HG02763 (cell line): ENCODE measurements around the gene COX6A1.

Experiments
- ATAC-seq: cut with Tn5 transposase; IDR thresholded peaks from one replicate; pipeline ENCODE4 v1.9.1; 2021; ENCODE audit warnings: mild to moderate bottlenecking, moderate library complexity; ENCODE audit not compliant: unreplicated experiment

COX6A1 gene

DNA sequence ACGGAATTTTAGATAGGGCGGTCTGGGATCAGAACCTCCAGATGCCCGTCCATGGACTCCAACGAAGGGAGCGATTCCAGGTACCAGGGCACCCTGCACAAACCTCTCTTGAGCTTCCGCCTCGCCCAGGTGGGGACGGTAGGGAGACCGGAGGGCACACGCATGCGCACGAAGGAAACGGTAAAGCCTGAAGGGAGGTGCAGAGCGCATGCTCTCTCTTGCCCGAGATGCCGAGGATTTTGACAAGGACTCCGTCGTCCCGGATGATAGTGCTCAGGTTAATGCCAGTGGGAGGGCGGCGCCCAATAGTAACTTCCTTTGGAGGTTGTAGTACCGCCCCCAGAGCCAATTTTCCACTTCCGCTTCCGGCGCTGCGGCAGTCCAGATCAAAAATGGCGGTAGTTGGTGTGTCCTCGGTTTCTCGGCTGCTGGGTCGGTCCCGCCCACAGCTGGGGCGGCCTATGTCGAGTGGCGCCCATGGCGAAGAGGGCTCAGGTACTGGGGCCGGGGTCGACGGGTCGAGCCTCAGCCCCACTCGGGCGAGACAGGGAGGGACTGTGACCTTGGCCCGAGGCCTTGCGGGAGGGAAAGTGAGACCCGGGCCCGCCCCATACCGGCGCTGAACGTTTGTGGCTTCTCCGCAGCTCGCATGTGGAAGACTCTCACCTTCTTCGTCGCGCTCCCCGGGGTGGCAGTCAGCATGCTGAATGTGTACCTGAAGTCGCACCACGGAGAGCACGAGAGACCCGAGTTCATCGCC, at the start of gene COX6A1:
Gene COX6A1 (plus strand): TSS at position 379 of the 760 bp plus-strand sequence. CDS start 14 bp downstream, at position 393.
- ATAC-seq, result peak; percentile 97

GRCh38 chr12:120388691-120389481, 49.0 kb upstream of the COX6A1 start:
- no peak for ATAC-seq

GRCh38 chr12:120390540-120391120, 47.3 kb upstream of the COX6A1 start:
- no peak for ATAC-seq

DNA sequence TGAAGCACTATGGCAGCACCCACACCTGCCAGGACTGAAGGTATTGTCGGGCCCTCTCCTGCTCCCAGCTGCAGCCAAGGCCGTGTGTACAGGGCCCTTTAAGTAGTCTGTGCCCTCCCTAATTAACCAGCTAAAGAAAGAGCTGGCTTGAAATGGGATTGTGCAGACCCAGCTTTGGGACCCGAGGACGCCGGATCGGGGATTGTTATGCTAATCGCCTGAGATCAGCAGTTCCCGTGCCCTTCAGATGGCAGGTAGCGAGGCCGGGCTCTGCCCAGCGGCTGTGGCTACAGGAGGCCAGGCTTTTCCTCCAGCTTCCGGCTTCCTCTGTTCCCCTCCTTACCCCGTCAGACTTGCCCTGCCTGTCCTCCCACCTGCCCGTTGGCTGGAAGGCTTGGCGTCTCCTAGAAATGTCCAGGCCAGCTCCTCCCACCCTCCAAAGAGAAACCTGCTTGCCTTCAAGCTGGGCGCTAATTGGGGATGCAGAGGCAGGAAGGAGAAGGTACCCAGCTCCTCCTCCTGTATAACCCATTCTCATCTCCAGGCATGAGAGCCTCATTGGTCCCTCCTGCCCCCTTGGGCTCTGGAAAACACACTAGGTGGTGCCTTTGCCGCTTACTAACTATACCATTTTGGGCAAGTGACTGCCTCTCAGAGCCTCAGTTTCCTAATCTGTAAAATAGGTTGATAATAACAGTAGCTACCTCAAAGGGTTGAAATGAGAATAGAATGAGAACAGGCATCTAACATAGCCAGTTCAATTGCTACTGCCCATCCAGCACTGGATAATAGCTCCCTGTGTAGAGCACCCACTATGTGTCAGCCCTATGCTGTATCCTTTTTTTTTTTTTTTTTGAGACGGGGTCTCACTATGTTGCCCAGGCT, 43.2 kb upstream of the COX6A1 start:
- no peak for ATAC-seq

DNA sequence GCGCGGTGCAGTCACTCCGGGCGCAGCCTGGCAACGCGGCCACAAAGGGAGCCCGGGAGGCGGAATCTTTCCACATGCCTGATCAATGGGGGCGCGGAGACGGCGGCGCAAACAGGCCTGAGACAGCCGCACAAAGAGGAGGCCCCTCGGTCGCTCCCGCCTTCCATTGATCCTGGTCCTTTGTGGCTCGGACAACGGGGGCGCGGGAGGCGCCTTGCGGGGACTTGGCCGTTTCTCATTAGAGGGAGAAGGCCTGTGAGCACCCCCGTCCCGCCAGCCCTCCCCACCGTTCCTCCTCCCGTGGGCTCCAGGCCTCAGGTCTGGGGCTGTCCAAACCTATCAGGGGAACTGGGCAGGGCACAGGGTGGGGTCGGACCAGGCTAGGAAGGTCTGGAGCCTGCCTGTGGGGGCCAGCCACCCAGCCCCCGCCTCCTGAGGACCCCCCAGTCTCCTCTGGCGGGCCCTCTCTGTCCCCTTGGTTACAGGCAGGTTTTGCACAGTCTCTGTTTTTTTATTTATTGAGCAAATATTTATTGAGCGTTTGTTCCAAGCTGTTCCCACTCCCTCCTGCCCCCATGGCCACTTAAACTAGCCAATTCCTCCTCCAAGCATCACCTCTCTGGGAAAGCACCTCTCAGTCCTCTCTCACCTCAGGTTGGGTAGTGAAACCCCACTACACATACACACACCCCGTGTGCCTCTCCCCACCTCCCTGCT, 39.9 kb upstream of the COX6A1 start:
- ATAC-seq, result no peak

DNA sequence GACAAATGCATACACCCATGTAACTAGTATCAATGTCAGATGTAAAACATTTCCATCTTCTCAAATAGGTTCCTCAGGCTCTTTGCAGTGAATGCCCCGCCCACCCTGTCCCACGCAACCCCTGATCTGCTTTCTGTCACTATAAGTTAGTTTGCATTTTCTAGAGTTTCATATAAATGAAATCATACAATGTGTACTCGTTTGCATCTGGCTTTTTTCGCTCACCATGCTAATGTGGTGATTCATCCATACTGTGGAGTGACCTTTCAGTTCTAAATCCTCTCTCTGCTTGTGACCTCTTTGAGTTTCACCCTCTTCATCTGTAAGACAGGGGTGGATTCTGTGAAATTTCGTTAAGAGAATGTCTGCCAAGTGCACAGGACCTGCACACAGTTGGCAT, 38.4 kb upstream of the COX6A1 start:
- no peak for ATAC-seq

DNA sequence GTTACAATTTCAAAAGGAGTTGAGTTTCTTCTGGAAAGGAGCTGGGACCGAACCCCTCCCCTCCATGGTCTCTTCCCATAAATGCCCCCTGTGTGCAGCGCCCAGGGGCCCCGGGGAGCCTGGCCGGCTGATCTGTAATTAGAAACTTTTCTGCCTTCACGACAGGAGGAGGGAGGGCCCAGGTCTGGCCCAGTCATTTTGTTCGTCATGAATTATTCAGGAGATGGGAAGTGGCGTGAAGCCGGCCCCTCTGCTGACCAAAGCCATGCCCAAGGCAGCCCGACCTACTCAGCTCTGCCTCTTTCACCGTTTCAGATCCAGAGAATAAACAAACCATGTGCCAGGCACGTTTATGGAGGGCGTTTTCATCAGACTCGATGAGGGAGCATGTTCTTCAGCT, 35.7 kb upstream of the COX6A1 start:
- ATAC-seq, result no peak

GRCh38 chr12:120403869-120404268, 34.0 kb upstream of the COX6A1 start:
- no peak for ATAC-seq

GRCh38 chr12:120404271-120404670, 33.6 kb upstream of the COX6A1 start:
- no peak for ATAC-seq

DNA sequence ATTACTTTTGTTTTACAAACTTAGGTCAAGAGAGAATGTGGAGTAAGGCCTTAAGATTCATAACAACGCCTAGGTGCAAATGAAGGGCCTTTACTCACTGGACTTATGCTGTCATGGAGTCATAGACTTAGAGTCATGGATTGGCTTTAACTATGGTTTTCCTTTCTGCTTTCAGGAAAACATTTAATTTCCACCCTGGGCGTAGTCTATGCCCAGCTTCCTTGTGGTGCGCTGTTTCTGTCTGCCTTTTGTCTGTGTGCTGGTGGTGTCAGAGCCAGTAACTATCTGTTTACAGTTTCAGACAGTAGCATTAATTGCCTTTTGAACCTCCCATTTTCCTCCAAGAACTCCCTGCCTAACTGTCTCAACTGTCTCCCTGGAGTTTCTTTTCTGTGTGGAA, 31.8 kb upstream of the COX6A1 start:
- ATAC-seq, result no peak

- no peak for ATAC-seq
Observed at GRCh38 chr12:120406553-120406952, 31.4 kb upstream of the COX6A1 start.

- no peak for ATAC-seq
Observed at GRCh38 chr12:120408771-120409170, 29.1 kb upstream of the COX6A1 start.

- no peak for ATAC-seq
Observed at GRCh38 chr12:120412421-120412820, 25.5 kb upstream of the COX6A1 start.

DNA sequence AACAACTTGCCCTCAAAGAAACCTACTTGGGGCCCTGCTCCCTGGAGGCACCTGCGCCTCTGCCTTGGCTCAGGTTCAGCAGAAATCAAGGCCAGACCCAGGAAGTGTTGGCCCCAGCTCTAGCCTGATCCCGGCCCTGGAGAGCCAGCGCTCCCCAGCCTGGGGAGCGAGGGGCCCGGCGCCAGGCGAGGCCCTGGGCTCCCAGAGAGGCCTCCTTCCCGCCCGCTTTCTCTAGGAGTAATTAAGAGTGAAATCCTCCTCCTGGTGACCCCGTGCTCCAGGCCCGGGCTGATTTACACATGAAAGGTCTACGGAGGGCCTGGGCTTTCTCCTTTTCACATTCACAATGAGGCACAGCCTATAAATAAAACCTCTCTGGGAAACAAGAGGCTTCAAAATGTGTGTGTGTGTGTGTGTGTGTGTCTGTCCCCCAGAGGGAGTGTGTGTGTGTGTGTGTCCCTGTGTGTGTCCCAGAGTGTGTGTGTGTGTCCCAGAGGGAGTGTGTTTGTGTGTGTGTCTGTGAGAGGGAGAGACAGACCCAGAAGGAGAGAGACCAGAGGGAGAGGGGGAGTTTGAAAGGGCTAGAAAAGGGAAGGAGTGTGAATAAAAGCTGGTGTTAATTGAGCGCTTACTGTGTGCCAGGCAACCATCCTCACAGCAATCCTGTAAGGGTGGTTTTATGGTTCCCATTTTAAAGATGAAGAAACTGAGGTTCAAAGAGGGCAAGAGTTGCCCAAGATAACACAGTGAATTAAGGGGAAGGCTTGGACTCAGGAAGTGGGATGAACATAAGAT, 23.8 kb upstream of the COX6A1 start:
- ATAC-seq, result no peak

DNA sequence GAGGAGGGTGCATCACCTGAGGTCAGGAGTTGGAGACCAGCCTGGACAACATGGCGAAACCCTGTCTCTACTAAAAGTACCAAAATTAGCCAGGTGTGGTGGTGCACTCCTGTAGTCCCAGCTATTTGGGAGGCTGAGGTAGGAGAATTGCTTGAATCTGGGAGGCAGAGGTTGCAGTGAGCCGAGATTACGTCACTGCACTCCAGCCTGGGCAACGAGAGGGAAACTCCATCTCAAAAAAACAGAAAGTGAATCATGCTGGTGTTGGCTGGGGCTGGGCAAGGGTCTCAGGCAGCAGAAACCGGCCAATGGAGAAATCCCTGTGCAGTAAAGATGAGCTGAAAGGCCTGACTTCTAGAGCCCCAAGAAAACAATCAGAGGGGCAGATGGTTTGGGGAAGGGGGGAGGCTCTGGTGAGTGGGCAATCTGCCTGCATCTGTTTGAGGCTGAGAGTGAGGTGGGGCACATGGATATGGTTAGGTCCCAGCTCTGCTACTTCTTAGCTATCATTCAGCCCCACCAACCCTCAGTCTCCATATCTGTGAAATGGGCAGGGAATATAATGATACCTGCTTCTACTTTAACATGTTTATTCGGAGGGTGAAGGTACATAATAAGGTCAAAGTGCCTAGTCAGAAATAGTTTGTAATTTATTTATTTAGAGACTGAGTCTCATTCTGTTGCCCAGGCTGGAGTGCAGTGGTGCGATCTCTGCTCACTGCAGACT, 21.3 kb upstream of the COX6A1 start:
- ATAC-seq, result no peak

DNA sequence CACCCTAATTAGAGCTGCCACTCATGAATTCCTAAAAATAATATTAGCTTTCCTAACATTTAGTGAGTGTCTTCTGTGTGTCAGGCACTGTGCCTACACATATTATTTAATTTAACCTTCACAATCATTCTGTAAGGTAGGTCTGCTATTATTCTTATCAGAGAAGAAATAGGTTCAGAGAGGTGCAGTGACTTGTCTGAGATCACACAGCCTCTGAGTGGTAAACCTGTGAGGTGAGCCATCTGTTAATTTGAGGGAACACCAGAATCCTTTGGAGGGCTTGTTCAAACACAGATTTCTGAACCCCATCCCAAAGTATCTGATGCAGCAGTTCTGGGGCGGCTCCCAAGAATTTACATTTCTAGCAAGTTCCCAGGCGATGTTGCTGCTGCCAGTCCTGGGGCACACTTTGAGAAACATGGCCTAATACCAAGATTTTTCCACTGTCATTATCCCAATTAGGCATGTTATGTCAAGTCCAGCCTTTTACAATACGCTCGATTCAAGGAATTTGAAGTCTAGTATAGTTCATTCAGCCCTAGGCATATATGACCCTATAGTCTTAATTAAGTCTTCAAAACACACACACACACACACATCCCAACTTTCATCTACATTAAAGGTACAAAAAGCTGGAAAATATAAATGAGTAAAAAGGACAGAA, 19.9 kb upstream of the COX6A1 start:
- no peak for ATAC-seq

DNA sequence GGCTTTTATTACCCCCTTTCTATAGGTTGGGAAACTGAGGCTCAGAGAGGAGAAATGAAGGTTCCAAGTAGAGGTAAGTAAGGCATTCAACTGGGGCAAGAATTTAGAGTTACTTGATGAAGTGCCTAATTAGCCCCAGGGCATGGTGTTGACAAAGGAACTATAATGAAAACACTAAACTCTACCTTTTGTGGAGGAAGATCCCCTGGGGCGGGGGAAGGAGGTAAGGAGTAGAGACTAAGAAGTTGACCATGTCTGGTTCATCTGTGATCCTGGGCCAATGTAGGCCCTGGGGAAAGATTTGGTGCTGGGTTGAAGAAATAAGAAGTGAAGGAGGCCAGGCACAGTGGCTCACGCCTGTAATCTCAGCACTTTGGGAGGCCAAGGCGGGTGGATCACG, 16.2 kb upstream of the COX6A1 start:
- no peak for ATAC-seq

DNA sequence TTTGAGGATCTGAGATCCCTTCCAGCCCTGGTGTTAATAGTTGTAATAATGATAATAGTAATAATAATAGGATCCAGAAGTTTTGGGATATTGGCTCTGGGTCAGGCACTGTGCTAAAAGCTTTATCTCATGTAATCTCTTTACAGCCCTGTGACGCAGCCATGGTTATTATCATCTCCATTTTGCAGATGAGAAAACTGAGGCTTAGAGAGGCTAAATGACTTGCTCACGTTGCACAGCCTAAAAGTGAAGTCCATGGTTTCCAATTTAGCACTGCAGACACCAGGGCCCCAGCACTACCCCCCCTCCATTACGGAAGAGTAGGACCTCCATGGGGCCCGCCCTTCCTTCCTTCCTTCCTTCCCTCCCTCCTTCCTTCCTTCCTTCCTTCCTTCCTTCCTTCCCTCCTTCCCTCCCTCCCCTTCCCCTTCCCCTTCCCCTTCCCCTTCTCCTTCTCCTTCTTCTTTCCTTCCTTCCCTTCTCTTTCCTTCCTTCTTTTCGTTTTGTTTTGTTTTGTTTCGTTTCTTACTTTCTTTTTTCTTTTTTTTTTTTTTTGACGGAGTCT, 14.9 kb upstream of the COX6A1 start:
- ATAC-seq, result no peak
